Fibroblast of upper back skin (primary cell): ENCODE data around the gene NYNRIN.

Source experiments
- DNase-seq: peaks from one replicate; pipeline ENCODE4 v3.0.0-alpha.2; 2013

NYNRIN gene

GRCh38 chr14:24459331-24459730 lies 60.5 kb downstream of the NYNRIN start:
- DNase-seq, result no peak

- no peak for DNase-seq
These were observed 62.5 kb downstream of the NYNRIN start for GRCh38 chr14:24461336-24461735.

- no peak for DNase-seq
These were observed 64.4 kb downstream of the NYNRIN start for GRCh38 chr14:24463017-24463883.

GRCh38 chr14:24463884-24464785 lies 65.3 kb downstream of the NYNRIN start:
- DNase-seq, result no peak

- no peak for DNase-seq
These were observed 66.6 kb downstream of the NYNRIN start for GRCh38 chr14:24465368-24465767.

- no peak for DNase-seq
These were observed 67.0 kb downstream of the NYNRIN start for GRCh38 chr14:24465805-24466204.
